ENCODE measurements around the gene SNX10. TPM values are rescaled to one million over a fixed set of nuclear protein-coding genes. Genes with fewer than 3 reads are reported as not detected.

SNX10 gene
- total and polyA plus RNA-seq, 2 of the 8 experiments (the other 6 are each of a cell fraction or from before 2014, with no cell fraction given), result 4.4 to 9.6 TPM

DNA sequence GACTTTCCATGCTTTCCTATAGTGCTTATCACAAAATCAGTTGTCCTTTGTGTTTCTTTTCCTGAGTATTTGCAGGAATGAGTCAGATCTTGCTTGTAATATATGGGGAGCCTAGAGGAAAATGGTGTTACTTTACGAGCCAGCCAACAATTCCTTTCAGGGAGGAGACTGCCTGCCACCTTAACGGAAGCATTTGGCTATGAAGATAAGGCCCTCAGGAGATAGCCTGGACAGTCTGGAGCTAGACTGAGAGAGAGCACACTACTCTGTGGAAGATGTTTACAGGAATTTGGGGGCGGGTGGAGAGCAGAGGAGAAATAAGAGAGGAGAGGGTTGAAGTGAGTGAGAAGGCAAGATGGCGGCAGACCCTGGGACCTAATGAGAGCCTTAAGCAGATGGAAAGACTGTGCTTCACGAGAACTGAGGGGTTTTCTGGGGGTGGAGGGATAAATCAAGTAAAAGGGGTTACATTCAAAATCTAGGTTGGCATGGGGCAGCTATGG lies 126.3 kb downstream of the SNX10 start:
- Histone ChIP-seq H3K56ac (replicated peaks; ENCODE audit: insufficient read length, low read depth, low read length) (no peak overlapping the region), H3K27ac (ENCODE audit: low read depth, low read length) (no peak overlapping the region), H3K9ac (replicated peaks in 1 of 4; ENCODE audit: extremely low read depth in 1 of 4, low read depth in 3 of 4, low read length in 3 of 4) (no peak overlapping the region), H3K23me2 (ENCODE audit: low read depth, low read length) (no peaks in the 10 kb centered on the region; the same call in 1 of the 2 replicates), H3K4me3 (ENCODE audit: extremely low read depth in 1 of 4, insufficient read depth in 2 of 4, low read depth in 3 of 4, low read length in 4 of 4) (no peak overlapping the region), H3K4me2 (ENCODE audit: insufficient read depth in 1 of 2, low read depth in 2 of 2, low read length in 2 of 2) (no peak overlapping the region), H3K79me2 (ENCODE audit: control insufficient read depth in 1 of 2, insufficient read depth in 2 of 2, low read length in 2 of 2) (no peaks in the 10 kb centered on the region), H3K4ac (replicated peaks; ENCODE audit: insufficient read length, low read depth, low read length) (no peak overlapping the region), H2BK12ac (ENCODE audit: low read depth, low read length) (no peak overlapping the region), H2BK20ac (ENCODE audit: low read length) (no peak overlapping the region), H4K20me1 (replicated peaks in 1 of 2; ENCODE audit: control insufficient read depth in 1 of 2, insufficient read depth in 2 of 2, low read length in 2 of 2) (no peaks in the 10 kb centered on the region), H4K8ac (ENCODE audit: extremely low read depth, insufficient read depth, low read length) (no peak overlapping the region), H4K5ac (ENCODE audit: insufficient read length, low read depth, low read length) (no peak overlapping the region), H3K14ac (ENCODE audit: insufficient read length) (no peak overlapping the region), H3K4me1 (replicated peaks in 1 of 4; ENCODE audit: control insufficient read depth in 3 of 4, insufficient read depth in 4 of 4, low read length in 3 of 4) (peaks cover 3 to 7% (median 5%) of the 10 kb centered on the region in 4 experiments; a peak in 5 of 7 replicates), H3K27me3 (replicated peaks in 1 of 4; ENCODE audit: control insufficient read depth in 3 of 4, extremely low read depth in 1 of 4, insufficient read depth in 3 of 4, low read length in 3 of 4) (no peaks in the 10 kb centered on the region), H3K23ac (ENCODE audit: insufficient read length) (no peak overlapping the region), H2AFZ (ENCODE audit: low read length) (no peak overlapping the region), H2AK5ac (ENCODE audit: low read depth, low read length) (no peak overlapping the region), H3K18ac (ENCODE audit: extremely low read depth, low read length) (no peak overlapping the region), H2BK15ac (ENCODE audit: low read length) (no peak overlapping the region), H2BK120ac (replicated peaks; ENCODE audit: low read depth, low read length) (no peak overlapping the region), H4K91ac (replicated peaks; ENCODE audit: insufficient read length, low read length) (no peak overlapping the region), H3K79me1 (ENCODE audit: low read depth, low read length) (no peaks in the 10 kb centered on the region), H2BK5ac (ENCODE audit: low read depth, low read length) (no peak overlapping the region), H3K9me3 (ENCODE audit: insufficient read depth in 2 of 2, low read depth in 1 of 2, low read length in 1 of 2) (no peaks in the 10 kb centered on the region), H3K36me3 (ENCODE audit: control insufficient read depth in 2 of 4, insufficient read depth in 4 of 4, low read length in 3 of 4) (no peaks in the 10 kb centered on the region; a peak in 1 of 8 replicates)
- TF ChIP-seq CTBP2 (IDR thresholded peaks at IDR 0.05; ENCODE audit: borderline replicate concordance, insufficient read depth, insufficient read length, low read length), result no peak
- TF ChIP-seq SP4 (IDR thresholded peaks at IDR 0.05; ENCODE audit: low read length), result no peak
- TF ChIP-seq, protein P1, sequence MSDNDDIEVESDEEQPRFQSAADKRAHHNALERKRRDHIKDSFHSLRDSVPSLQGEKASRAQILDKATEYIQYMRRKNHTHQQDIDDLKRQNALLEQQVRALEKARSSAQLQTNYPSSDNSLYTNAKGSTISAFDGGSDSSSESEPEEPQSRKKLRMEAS (IDR thresholded peaks at IDR 0.05), result no peak
- no peak for TF ChIP-seq TAF1 (IDR thresholded peaks at IDR 0.05; ENCODE audit: low read depth, low read length)
- TF ChIP-seq POLR2AphosphoS5 (IDR thresholded peaks at IDR 0.05; ENCODE audit: low read depth, low read length), result no peak
- no peak for TF ChIP-seq HDAC2 (IDR thresholded peaks at IDR 0.05; ENCODE audit: borderline replicate concordance in 1 of 2, low read depth in 2 of 2, low read length in 2 of 2)
- POLR2A ChIA-PET (ENCODE audit: partially characterized antibody), result interaction anchor here (0.7 kb wide), 1 partner anchor 20 kb away, joined by 3 read pairs; no protein-coding TSS in a partner anchor
- DNase-seq (ENCODE audit: low read depth in 1 of 2, low spot score in 2 of 2) (no peak), FAIRE-seq (no peak)
- CTCF ChIA-PET (ENCODE audit: partially characterized antibody), result interaction anchor here (2.0 kb wide), 1 partner anchor 8 kb away, joined by 7 read pairs; no protein-coding TSS in a partner anchor
- 88% methylated on average over 5 of the region's 5 CpGs; no CpG with 5 or more reads in 1 of the 2 experiments for WGBS, 2 experiments (ENCODE audit: extremely low coverage in 1 of 2, insufficient coverage in 1 of 2, insufficient read length in 1 of 2, insufficient replicate concordance in 2 of 2, low coverage in 1 of 2, low lambda C conversion rate in 2 of 2, missing lambda C conversion rate in 1 of 2)

Measured in H1 (cell line).